Mucosa of descending colon (tissue), 3 donors: ENCODE data around the gene CTBP2. TPM values are rescaled to one million over a fixed set of nuclear protein-coding genes. Genes with fewer than 3 reads are reported as not detected.

Source experiments
- ATAC-seq: fragments of 200-7000 bp; cut with Tn5 transposase; one replicate; pipeline ENCODE4 v1.9.1; 2020; ENCODE audit warnings: mild to moderate bottlenecking, moderate library complexity
- DNase-seq, 3 donors: peaks; one replicate each; pipeline ENCODE4 v3.0.0-alpha.2; 2020
- H3K36me3 ChIP-seq: fragments of 200-600 bp; one replicate; pipeline ENCODE4 v1.8.0; 2021; ENCODE audit warnings: low read depth, mild to moderate bottlenecking
- H3K4me1 ChIP-seq: fragments of 200-600 bp; one replicate; pipeline ENCODE4 v1.8.0; 2021; ENCODE audit warnings: low read depth, mild to moderate bottlenecking
- H3K4me3 ChIP-seq: fragments of 200-600 bp; one replicate; pipeline ENCODE4 v1.8.0; 2021; ENCODE audit warnings: mild to moderate bottlenecking
- H3K9me3 ChIP-seq: fragments of 200-600 bp; one replicate; pipeline ENCODE4 v1.8.0; 2021; ENCODE audit warnings: mild to moderate bottlenecking
- intact Hi-C, 2 donors: fragments of 100-400 bp; cut with DNase I in 1 of 2; cut with micrococcal nuclease in 1 of 2; formaldehyde crosslinking; loops; one replicate each; pipeline versions ENCODE4 v1.11.0 to v1.11.1; 2022; cut with DNase I, micrococcal nuclease
- total RNA-seq, 3 donors: library from RNA; stranded (reverse); fragmentation: NEBNext Ultra II Directional in 2 of 3; extraction: Animal tissue kit (Norgen Biotek cat#: 25700) in 2 of 3; gene quantifications; one replicate each; pipeline versions ENCODE4 v1.2.1 to v1.2.4, GENCODE V29; 2021 to 2023
- TF ChIP-seq, protein P1 (sequence below): fragments of 200-600 bp; IDR thresholded peaks from one replicate; pipeline ENCODE4 v1.8.0; 2022; ENCODE audit warnings: antibody characterized with exemption, mild to moderate bottlenecking
- donor health status: DM: no; HTN: no; CAD: no; lungs with moderate emphysema.
- donor health status: DM: no; HTN: no; CAD: no.
- donor health status: DM: no; HTN: yes; CAD: no.

The CTBP2 gene
- total RNA-seq, 3 donors from 2014 or later, result 109 to 137 (median 121) TPM

DNA sequence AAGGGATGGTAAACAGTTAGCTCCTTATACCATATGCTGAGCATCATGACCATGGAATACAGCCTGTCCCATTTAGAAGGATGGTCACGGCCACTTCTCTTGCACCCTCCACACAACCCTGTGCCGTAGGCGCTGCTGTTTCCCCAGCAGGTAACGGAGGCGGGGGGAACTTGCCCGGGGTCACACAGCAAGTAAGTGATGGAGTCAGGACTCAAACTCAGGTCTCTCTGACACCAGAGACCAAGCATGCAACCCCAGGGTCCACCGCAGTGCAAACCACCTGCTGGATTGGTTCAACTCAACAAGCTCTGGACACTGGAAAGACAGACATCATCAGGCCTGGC lies 146.9 kb downstream of the CTBP2 start:
- DNase-seq, result peak in 2 of 3 donors; percentile 43 to 50
- ATAC-seq, result peak; percentile 3

DNA sequence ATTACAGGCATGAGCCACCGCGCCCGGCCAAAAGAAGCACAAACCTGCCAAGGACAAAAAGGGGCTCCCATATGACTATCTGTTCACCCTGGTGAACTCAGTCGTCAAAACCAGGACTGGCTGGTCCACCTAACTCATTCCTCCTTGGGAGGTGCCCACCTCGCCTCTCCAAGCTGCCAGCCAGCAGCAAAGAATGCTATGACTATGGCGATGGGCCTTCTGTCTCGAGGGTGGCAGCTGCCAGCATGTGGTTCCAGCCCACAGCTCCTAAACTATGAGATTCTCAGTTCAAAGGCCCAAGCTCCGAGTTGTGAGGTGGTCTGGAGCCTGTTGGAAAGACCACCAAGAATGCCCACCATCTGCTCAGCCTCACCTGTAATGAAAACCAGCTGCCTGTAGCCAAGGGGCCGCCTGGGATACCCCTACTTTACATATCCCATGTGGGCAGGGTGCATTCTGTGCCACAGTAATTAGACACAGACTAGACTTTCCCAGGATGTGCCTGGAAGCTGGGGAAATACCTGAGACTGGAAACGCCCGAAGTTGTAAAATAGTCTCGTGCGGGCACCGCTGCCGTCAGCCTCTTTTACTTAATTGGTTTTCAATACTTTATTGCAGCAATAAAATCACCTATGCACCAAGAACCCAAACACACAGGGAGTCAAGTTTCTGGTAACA lies 147.4 kb downstream of the CTBP2 start:
- H3K4me3 ChIP-seq, result no peak overlapping the region
- DNase-seq (peak; percentile 51 to 64 (median 56)), ATAC-seq (peak; percentile 77)
- TF ChIP-seq, protein P1, sequence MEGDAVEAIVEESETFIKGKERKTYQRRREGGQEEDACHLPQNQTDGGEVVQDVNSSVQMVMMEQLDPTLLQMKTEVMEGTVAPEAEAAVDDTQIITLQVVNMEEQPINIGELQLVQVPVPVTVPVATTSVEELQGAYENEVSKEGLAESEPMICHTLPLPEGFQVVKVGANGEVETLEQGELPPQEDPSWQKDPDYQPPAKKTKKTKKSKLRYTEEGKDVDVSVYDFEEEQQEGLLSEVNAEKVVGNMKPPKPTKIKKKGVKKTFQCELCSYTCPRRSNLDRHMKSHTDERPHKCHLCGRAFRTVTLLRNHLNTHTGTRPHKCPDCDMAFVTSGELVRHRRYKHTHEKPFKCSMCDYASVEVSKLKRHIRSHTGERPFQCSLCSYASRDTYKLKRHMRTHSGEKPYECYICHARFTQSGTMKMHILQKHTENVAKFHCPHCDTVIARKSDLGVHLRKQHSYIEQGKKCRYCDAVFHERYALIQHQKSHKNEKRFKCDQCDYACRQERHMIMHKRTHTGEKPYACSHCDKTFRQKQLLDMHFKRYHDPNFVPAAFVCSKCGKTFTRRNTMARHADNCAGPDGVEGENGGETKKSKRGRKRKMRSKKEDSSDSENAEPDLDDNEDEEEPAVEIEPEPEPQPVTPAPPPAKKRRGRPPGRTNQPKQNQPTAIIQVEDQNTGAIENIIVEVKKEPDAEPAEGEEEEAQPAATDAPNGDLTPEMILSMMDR, result no peak
- H3K36me3 ChIP-seq, result no peaks in the 10 kb centered on the region
- peaks cover 48% of the 10 kb centered on the region for H3K4me1 ChIP-seq
- H3K9me3 ChIP-seq, result no peaks in the 10 kb centered on the region
- intact Hi-C loops, result no loop called here

More for the DNA sequence above, 146.9 kb downstream of the CTBP2 start:
- Histone ChIP-seq H3K36me3 (no peaks in the 10 kb centered on the region), H3K9me3 (no peaks in the 10 kb centered on the region), H3K4me1 (peaks cover 44% of the 10 kb centered on the region), H3K4me3 (no peak overlapping the region)
- TF ChIP-seq, protein P1, result no peak
- intact Hi-C loops, result no loop called here

DNA sequence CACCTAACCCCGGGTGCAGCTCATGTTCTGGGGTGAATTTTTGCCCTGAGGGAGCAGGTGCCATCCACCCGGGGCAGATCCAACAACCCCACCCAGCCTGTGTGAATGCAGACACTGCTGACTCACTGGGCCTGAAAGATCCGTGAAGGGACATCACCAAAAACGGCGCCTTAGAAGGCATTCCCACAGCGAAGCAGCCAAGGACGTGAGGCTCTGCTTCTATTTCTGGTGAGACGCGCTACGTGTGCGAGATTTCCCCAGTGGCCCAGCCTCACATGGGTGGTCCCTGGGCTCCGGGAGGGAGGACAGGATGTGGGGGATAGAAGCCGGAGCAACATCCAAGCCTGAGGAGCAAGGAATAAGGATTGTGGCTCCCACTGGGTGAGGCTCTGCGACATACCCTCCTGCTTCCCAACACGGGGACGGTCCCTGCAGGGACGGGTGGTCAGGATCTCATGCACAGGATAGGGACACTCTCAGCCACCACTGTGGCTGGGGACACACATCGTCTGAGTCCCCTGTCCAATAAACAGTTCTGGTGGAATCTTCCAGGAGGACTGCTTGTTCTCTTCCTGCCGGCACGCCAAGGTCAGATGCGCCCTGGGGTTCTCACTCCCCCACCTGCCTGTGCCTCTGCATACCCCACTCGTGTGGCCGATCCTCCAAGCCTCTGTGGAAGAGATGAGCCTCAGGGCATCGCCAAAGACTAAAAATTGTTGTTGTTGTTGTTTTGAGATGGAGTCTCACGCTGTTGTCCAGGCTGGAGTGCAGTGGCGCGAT lies 148.2 kb downstream of the CTBP2 start:
- no peak for ATAC-seq
- peak in 2 of 3 donors; percentile 23 to 38 for DNase-seq
- Histone ChIP-seq H3K4me3 (no peak overlapping the region), H3K4me1 (peaks cover 48% of the 10 kb centered on the region), H3K9me3 (no peaks in the 10 kb centered on the region), H3K36me3 (no peaks in the 10 kb centered on the region)
- TF ChIP-seq, protein P1, result no peak
- intact Hi-C loops, result no loop called here

DNA sequence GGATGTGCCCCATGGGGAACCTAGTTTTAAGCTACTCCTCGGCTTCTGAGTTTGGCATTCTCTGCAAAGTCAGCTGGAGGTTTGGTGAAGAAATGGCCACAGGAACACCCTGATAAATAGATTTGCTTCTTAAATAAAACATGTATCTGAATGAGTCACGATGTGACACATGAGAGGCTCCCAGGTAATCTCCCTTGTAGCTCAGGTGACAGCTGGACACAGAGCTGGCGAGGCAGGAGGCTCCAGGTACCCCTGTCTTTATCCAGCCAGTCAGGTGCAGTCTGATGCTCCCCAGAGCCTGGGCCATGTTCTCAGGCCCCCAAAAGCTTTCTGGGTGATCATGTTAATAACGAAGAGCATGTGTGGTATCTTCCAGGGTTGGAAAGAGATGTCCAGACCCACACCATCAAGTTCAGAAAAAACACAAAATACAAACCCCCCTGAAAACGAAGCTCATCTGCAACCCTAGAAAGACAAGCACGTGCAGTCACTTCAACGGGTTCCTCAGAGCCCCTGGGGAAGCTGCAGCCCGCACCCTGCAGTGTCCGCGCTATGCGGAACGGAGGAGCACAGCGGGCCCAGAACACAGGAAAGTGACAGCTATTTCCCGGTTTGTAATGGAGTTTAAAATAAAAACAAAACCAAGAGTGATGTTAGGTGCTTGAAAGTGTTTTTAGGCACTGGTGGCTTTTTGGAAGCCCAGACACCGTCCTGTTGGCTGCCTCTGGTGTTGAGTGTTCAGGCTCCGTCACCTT lies 149.0 kb downstream of the CTBP2 start:
- TF ChIP-seq, protein P1, result no peak
- no peak for ATAC-seq
- H3K4me3 ChIP-seq, result no peak overlapping the region
- H3K4me1 ChIP-seq, result peaks cover 48% of the 10 kb centered on the region
- peak in 2 of 3 donors; percentile 14 to 18 for DNase-seq
- intact Hi-C loops, result no loop called here
- H3K9me3 ChIP-seq, result no peaks in the 10 kb centered on the region
- no peaks in the 10 kb centered on the region for H3K36me3 ChIP-seq

DNA sequence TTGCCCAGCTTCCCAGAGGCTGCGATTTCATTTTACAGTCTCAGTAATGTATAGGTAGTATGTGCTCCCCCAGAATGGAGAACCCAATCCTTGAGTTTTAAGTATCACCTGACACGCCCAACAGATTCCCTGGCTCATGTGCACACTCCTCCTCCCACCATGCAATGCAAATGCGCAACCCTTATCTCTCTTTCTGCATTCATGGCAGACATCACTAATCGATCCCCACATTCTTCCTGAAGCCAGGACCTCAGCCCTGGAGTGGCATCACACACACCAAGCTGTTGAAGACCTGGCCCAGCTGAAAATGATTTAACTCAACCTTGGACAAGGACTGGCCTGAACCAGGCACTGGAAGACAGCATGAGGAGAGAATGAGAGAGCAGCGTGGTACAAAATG lies 150.0 kb downstream of the CTBP2 start:
- TF ChIP-seq, protein P1, result no peak
- Histone ChIP-seq H3K4me3 (no peak overlapping the region), H3K36me3 (no peaks in the 10 kb centered on the region), H3K4me1 (peaks cover 44% of the 10 kb centered on the region), H3K9me3 (no peaks in the 10 kb centered on the region)
- intact Hi-C loops, result no loop called here
- peak in 2 of 3 donors; percentile 7 to 14 for DNase-seq
- ATAC-seq, result no peak
